ENCODE results near the gene MGAT3. TPM values are rescaled to one million over a fixed set of nuclear protein-coding genes. Genes with fewer than 3 reads are reported as not detected.

MGAT3 gene
- total and polyA plus RNA-seq, 2 donors (not counting 1 experiment from before 2014, with no cell fraction given): 11.1 to 27.8 TPM

- ChIA-PET POLR2A (interaction anchor here (0.6 to 1.0 kb wide), 5 partner anchors 13 to 665 kb away, joined by 3 to 5 read pairs (median 3); partner anchors contain the start of gene MIEF1), CTCF (interaction anchor here (0.9 to 6.0 kb wide), 23 partner anchors 8 to 525 kb away, joined by 3 to 85 read pairs (median 4); partner anchors contain the start of genes MIEF1, RPS19BP1, SYNGR1 and TAB1)
- Histone ChIP-seq H3K4me2 (replicated peaks; ENCODE audit: low read depth, low read length, poor library complexity, severe bottlenecking) (no peak overlapping the region), H4K20me1 (ENCODE audit: control insufficient read depth, insufficient read depth, low read length, poor library complexity, severe bottlenecking) (peaks cover 34% of the 10 kb centered on the region), H3K4me1 (ENCODE audit: control insufficient read depth in 2 of 2, insufficient read depth in 2 of 2, low read length in 2 of 2) (peaks cover 7 to 10% of the 10 kb centered on the region in 2 donors), H3K9me3 (ENCODE audit: control extremely low read depth in 1 of 3, control insufficient read depth in 2 of 3, insufficient read depth in 1 of 3, low read length in 2 of 3) (no peaks in the 10 kb centered on the region), H3K9ac (ENCODE audit: low read length) (no peak overlapping the region), H3K79me2 (ENCODE audit: control insufficient read depth, insufficient read depth, low read length) (peaks cover 34% of the 10 kb centered on the region), H2AFZ (ENCODE audit: insufficient read depth, low read depth, low read length, poor library complexity, severe bottlenecking) (no peak overlapping the region), H3K27ac (ENCODE audit: low read length in 2 of 2) (no peak overlapping the region), H3K36me3 (replicated peaks in 1 of 2; ENCODE audit: control extremely low read depth in 1 of 2, control insufficient read depth in 1 of 2, extremely low read depth in 1 of 2, insufficient read depth in 2 of 2, low read length in 1 of 2) (peaks cover 0 to 44% of the 10 kb centered on the region in 2 experiments), H3K27me3 (replicated peaks in 1 of 4; ENCODE audit: control extremely low read depth in 1 of 4, control insufficient read depth in 3 of 4, insufficient read depth in 4 of 4, low read length in 3 of 4) (no peaks in the 10 kb centered on the region), H3K4me3 (ENCODE audit: control extremely low read depth in 1 of 5, extremely low read depth in 1 of 5, insufficient read depth in 1 of 5, low read depth in 2 of 5, low read length in 4 of 5) (no peak overlapping the region)
- no peak for ATAC-seq (ENCODE audit: low read depth)
- Mint-ChIP-seq H3K27ac (no peak overlapping the region), H3K4me3 (no peak overlapping the region), H3K9me3 (ENCODE audit: insufficient read depth) (no peaks in the 10 kb centered on the region), H3K4me1 (peaks cover 27% of the 10 kb centered on the region), H3K27me3 (no peaks in the 10 kb centered on the region)
- WGBS (ENCODE audit: insufficient coverage): 100% methylated on average over 2 of the region's 12 CpGs
- intact Hi-C loops (cut with micrococcal nuclease): no loop called here
- no peak for DNase-seq
- TF ChIP-seq EZH2 (IDR thresholded peaks at IDR 0.05; ENCODE audit: borderline replicate concordance, insufficient read depth, low read depth, low read length, poor library complexity, severe bottlenecking) (no peak), CTCF (IDR thresholded peaks at IDR 0.05) (no peak)
Observed at GRCh38 chr22:39515266-39516050, 58.6 kb downstream of the MGAT3 start.

- Mint-ChIP-seq H3K4me3 (no peak overlapping the region), H3K4me1 (peaks cover 41% of the 10 kb centered on the region), H3K27me3 (no peaks in the 10 kb centered on the region), H3K27ac (no peak overlapping the region), H3K9me3 (ENCODE audit: insufficient read depth) (no peaks in the 10 kb centered on the region)
- H3K27me3 ChIP-seq (replicated peaks in 1 of 4; ENCODE audit: control extremely low read depth in 1 of 4, control insufficient read depth in 3 of 4, insufficient read depth in 4 of 4, low read length in 3 of 4): no peaks in the 10 kb centered on the region
- no peak overlapping the region for H3K4me2 ChIP-seq (replicated peaks; ENCODE audit: low read depth, low read length, poor library complexity, severe bottlenecking)
- H3K9ac ChIP-seq (ENCODE audit: low read length): no peak overlapping the region
- WGBS (ENCODE audit: insufficient coverage): 87% methylated on average over 3 of the region's 3 CpGs
- peaks cover 45% of the 10 kb centered on the region for H4K20me1 ChIP-seq (ENCODE audit: control insufficient read depth, insufficient read depth, low read length, poor library complexity, severe bottlenecking)
- intact Hi-C loops (cut with micrococcal nuclease): no loop called here
- peaks cover 45% of the 10 kb centered on the region for H3K79me2 ChIP-seq (ENCODE audit: control insufficient read depth, insufficient read depth, low read length)
- no peak for ATAC-seq (ENCODE audit: low read depth)
- H2AFZ ChIP-seq (ENCODE audit: insufficient read depth, low read depth, low read length, poor library complexity, severe bottlenecking): no peak overlapping the region
- H3K36me3 ChIP-seq (replicated peaks in 1 of 2; ENCODE audit: control extremely low read depth in 1 of 2, control insufficient read depth in 1 of 2, extremely low read depth in 1 of 2, insufficient read depth in 2 of 2, low read length in 1 of 2): peaks cover 0 to 38% of the 10 kb centered on the region in 2 experiments
- no peak overlapping the region for H3K27ac ChIP-seq (ENCODE audit: low read length in 2 of 2)
- ChIA-PET POLR2A (no interaction called here), CTCF (interaction anchor here (1.1 to 6.0 kb wide), 10 partner anchors 12 to 507 kb away, joined by 3 to 85 read pairs (median 6); partner anchors contain the start of genes MIEF1, RPS19BP1 and TAB1)
- TF ChIP-seq CTCF (IDR thresholded peaks at IDR 0.05): no peak
- no peak for TF ChIP-seq EZH2 (IDR thresholded peaks at IDR 0.05; ENCODE audit: borderline replicate concordance, insufficient read depth, low read depth, low read length, poor library complexity, severe bottlenecking)
- DNase-seq: no peak
- H3K4me1 ChIP-seq (ENCODE audit: control insufficient read depth in 2 of 2, insufficient read depth in 2 of 2, low read length in 2 of 2): peaks cover 21 to 25% of the 10 kb centered on the region in 2 donors
- no peaks in the 10 kb centered on the region for H3K9me3 ChIP-seq (ENCODE audit: control extremely low read depth in 1 of 3, control insufficient read depth in 2 of 3, insufficient read depth in 1 of 3, low read length in 2 of 3)
- H3K4me3 ChIP-seq (ENCODE audit: control extremely low read depth in 1 of 5, extremely low read depth in 1 of 5, insufficient read depth in 1 of 5, low read depth in 2 of 5, low read length in 4 of 5): no peak overlapping the region
Observed at GRCh38 chr22:39517470-39517869, 60.7 kb downstream of the MGAT3 start.
